HepG2 (cell line): Measurements from ENCODE around the gene ARFGAP3. TPM values are rescaled to one million over a fixed set of nuclear protein-coding genes. Genes with fewer than 3 reads are reported as not detected.

Experiments
- ATAC-seq: fragments of 200-7000 bp; cut with Tn5 transposase; 3 replicates; pipeline ENCODE4 v1.9.1; 2020; ENCODE audit warnings: mild to moderate bottlenecking, moderate library complexity
- BruUV-seq: library from RNA; stranded (reverse); fragments of 400-500 nt; replicated peaks from 2 replicates; lab custom pipeline; 2021; lab: Mats Ljungman, UMichigan
- CTCF ChIA-PET: fragments of 300-600 bp; formaldehyde crosslinking; extraction: SDS; loops from one replicate; lab custom pipeline; 2021; ENCODE audit warnings: low total read pairs, inconsistent platforms, low intra/inter-chr PET ratio; lab: Yijun Ruan, JAX
- POLR2A ChIA-PET: fragments of 350-600 bp; sonication (Branson Sonifier 250); formaldehyde crosslinking; loops from one replicate; lab custom pipeline; 2020; ENCODE audit warnings: antibody characterized with exemption, inconsistent platforms; lab: Yijun Ruan, JAX
- DNase-seq: peaks from one replicate; pipeline ENCODE4 v3.0.0-alpha.2; 2015; ENCODE audit warnings: low spot score
- FAIRE-seq: peaks from 3 replicates; lab custom pipeline; 2011; peaks lifted over from hg19 to GRCh38; lab: Jason Lieb, UNC
- H2AFZ ChIP-seq: one replicate; pipeline ENCODE4 v1.6.1; 2011; ENCODE audit warnings: low read length, inconsistent platforms
- H3K27ac ChIP-seq: fragments of 300-600 bp; 3 replicates; pipeline ENCODE4 v1.8.0; 2011; ENCODE audit warnings: mixed run types, mild to moderate bottlenecking, mixed read lengths, low read length, inconsistent platforms; ENCODE audit not compliant: insufficient read depth; ENCODE audit errors: extremely low read length
- H3K27me3 ChIP-seq, 2 experiments: fragments of 200-600 bp in 1 of 2; 2 replicates in 1 of 2; 3 replicates in 1 of 2; pipeline versions ENCODE4 v1.6.0 to v1.8.0; 2011; ENCODE audit warnings: low read length in 2 of 2, mild to moderate bottlenecking in 2 of 2, moderate library complexity in 2 of 2, inconsistent platforms in 1 of 2; ENCODE audit not compliant: insufficient read depth in 2 of 2, control insufficient read depth in 1 of 2
- H3K36me3 ChIP-seq, 2 experiments: fragments of 200-600 bp in 1 of 2; replicated peaks in 1 of 2; 2 replicates in 1 of 2; 3 replicates in 1 of 2; pipeline versions ENCODE4 v1.5.1 to v1.8.0; 2011; ENCODE audit warnings: low read length in 2 of 2, inconsistent platforms in 1 of 2; ENCODE audit not compliant: insufficient read depth in 2 of 2, control insufficient read depth in 1 of 2
- H3K4me1 ChIP-seq: 2 replicates; pipeline ENCODE4 v1.5.1; 2012; ENCODE audit warnings: low read length, inconsistent platforms; ENCODE audit not compliant: insufficient read depth
- H3K4me2 ChIP-seq: 2 replicates; pipeline ENCODE4 v1.6.0; 2011; ENCODE audit warnings: low read depth, low read length, inconsistent platforms
- H3K4me3 ChIP-seq, 3 experiments: fragments of 200-600 bp in 1 of 3; sonication (generic), shearing (Covaris generic) in 1 of 3; replicated peaks in 1 of 3; 2 replicates each; pipeline ENCODE4 v1.5.1; 2011 to 2016; ENCODE audit warnings: low read length in 3 of 3, inconsistent platforms in 2 of 3, low read depth in 2 of 3, mild to moderate bottlenecking in 2 of 3, control low read depth in 1 of 3, mixed read lengths in 1 of 3; ENCODE audit not compliant: insufficient read depth in 1 of 3
- H3K79me2 ChIP-seq: one replicate; pipeline ENCODE4 v1.6.1; 2011; ENCODE audit warnings: low read length, inconsistent platforms; ENCODE audit not compliant: insufficient read depth
- H3K9ac ChIP-seq: 2 replicates; pipeline ENCODE4 v1.6.0; 2011; ENCODE audit warnings: mild to moderate bottlenecking, low read depth, low read length, inconsistent platforms; ENCODE audit not compliant: insufficient read depth
- H3K9me3 ChIP-seq: 2 replicates; pipeline ENCODE4 v1.5.1; 2012; ENCODE audit warnings: mild to moderate bottlenecking, low read length
- H4K20me1 ChIP-seq: 2 replicates; pipeline ENCODE4 v1.6.0; 2011; ENCODE audit warnings: inconsistent platforms, mild to moderate bottlenecking, low read length, moderate library complexity; ENCODE audit not compliant: insufficient read depth
- BCL6 ChIP-seq: IDR thresholded peaks from 2 replicates; pipeline ENCODE4 v1.6.1; 2016; ENCODE audit warnings: missing genetic modification reagents, missing compliant biosample characterization
- ZFP41 ChIP-seq: sonication (generic); formaldehyde crosslinking; IDR thresholded peaks from 2 replicates; pipeline ENCODE4 v1.4.0; 2020; ENCODE audit warnings: mild to moderate bottlenecking, missing genetic modification reagents, borderline replicate concordance
- ZNF232 ChIP-seq: sonication (generic); formaldehyde crosslinking; IDR thresholded peaks from 2 replicates; pipeline ENCODE4 v1.4.0; 2020; ENCODE audit warnings: missing genetic modification reagents, borderline replicate concordance
- ZNF530 ChIP-seq: sonication (generic); formaldehyde crosslinking; IDR thresholded peaks from 2 replicates; pipeline ENCODE4 v1.5.0; 2020; ENCODE audit warnings: low read depth, mild to moderate bottlenecking, missing genetic modification reagents
- ZNF558 ChIP-seq: sonication (generic); formaldehyde crosslinking; IDR thresholded peaks from 2 replicates; pipeline ENCODE4 v1.9.0; 2022; ENCODE audit warnings: mild to moderate bottlenecking, missing genetic modification reagents, borderline replicate concordance
- ZNF687 ChIP-seq: sonication (generic); formaldehyde crosslinking; IDR thresholded peaks from 2 replicates; pipeline ENCODE4 v1.5.1; 2020; ENCODE audit warnings: mild to moderate bottlenecking, missing genetic modification reagents, moderate library complexity
- WGBS: methylation state at CpG from one replicate; pipeline ENCODE4 v1.1.6; 2017; ENCODE audit warnings: low lambda C conversion rate; 5-methylcytosine and 5-hydroxymethylcytosine counted together
- in situ Hi-C: cut with HindIII; loops from 2 replicates; pipeline ENCODE4 v1.10.0; 2017; ENCODE audit warnings: low pct_unique_long_range_greater_than_20kb; ENCODE audit not compliant: extremely low pct_ligation_motif_present
- intact Hi-C: fragments of 100-400 bp; cut with micrococcal nuclease; formaldehyde crosslinking; loops from one replicate; pipeline ENCODE4 v1.10.0; 2022; ENCODE audit not compliant: unreplicated experiment
- polyA plus RNA-seq, 8 experiments: library from polyadenylated mRNA; depleted of rRNA in 3 of 8; stranded (reverse) in 7 of 8; unstranded in 1 of 8; fragments of >200 nt; fragmentation: Illumina TruSeq in 4 of 8; extraction: Trizol in 4 of 8; gene quantifications; 2 replicates each; pipeline versions ENCODE4 v1.2.1 to v1.2.3, GENCODE V29; 2011 to 2016; ENCODE audit warnings: low read depth in 4 of 8, missing spikeins in 1 of 8, mixed read lengths in 1 of 8; ENCODE audit not compliant: insufficient read depth in 1 of 8
- total RNA-seq, 5 experiments: library from RNA; depleted of rRNA; stranded (reverse); fragments of >200 nt; fragmentation: Illumina TruSeq; extraction: Trizol; gene quantifications; 2 replicates each; pipeline ENCODE4 v1.2.3, GENCODE V29; 2016; ENCODE audit warnings: low read depth in 1 of 5

Gene ARFGAP3
- total and polyA plus RNA-seq, 2 of the 13 experiments (the other 11 are each of a cell fraction or from before 2014, with no cell fraction given) = 41.7 to 61.6 TPM

GRCh38 chr22:42787357-42787736 is 69.7 kb downstream of the ARFGAP3 start:
- Histone ChIP-seq H3K9me3 (no peaks in the 10 kb centered on the region), H3K4me1 (peaks cover 29% of the 10 kb centered on the region; the same call in 1 of the 2 replicates), H3K27me3 (peaks cover 4 to 5% of the 10 kb centered on the region in 2 experiments; a peak in 3 of 5 replicates), H3K27ac (no peak overlapping the region), H2AFZ (no peak overlapping the region), H3K36me3 (no peaks in the 10 kb centered on the region), H3K9ac (no peak overlapping the region)
- no peak for DNase-seq
- in situ Hi-C loops = no loop called here
- intact Hi-C loops = no loop called here
- no peak for FAIRE-seq
- TF ChIP-seq ZNF687 (CRISPR knock-in tag) (peak; percentile 17; the same call in 1 of the 2 replicates), ZNF530 (no peak), ZNF232 (CRISPR knock-in tag) (no peak), BCL6 (CRISPR knock-in tag) (0 out of 2 replicates have a peak, but pooled peaks have one; percentile 2), ZFP41 (CRISPR knock-in tag) (no peak), ZNF558 (CRISPR knock-in tag) (no peak)
- TF ChIP-seq, all 625 proteins: peak for 2
- ChIA-PET POLR2A (no interaction called here), CTCF (no interaction called here)
- no peak overlapping the region for H3K4me3 ChIP-seq
- WGBS = 72% methylated on average over 14 of the region's 14 CpGs
- BruUV-seq = no TSS peak
- ATAC-seq = no peak
- no peaks in the 10 kb centered on the region for H4K20me1 ChIP-seq
- peak overlapping the region; percentile 20; the same call in 1 of the 2 replicates for H3K4me2 ChIP-seq
- H3K79me2 ChIP-seq = no peaks in the 10 kb centered on the region
